K562 (cell line): ENCODE data around the gene ANO3. TPM values are rescaled to one million over a fixed set of nuclear protein-coding genes. Genes with fewer than 3 reads are reported as not detected.

Experiments used
- ATAC-seq: fragments of 200-7000 bp; cut with Tn5 transposase; 3 replicates; pipeline ENCODE4 v1.9.1; 2020; ENCODE audit warnings: moderate library complexity
- BruUV-seq: library from RNA; stranded (reverse); fragments of 400-500 nt; replicated peaks from 2 replicates; lab custom pipeline; 2021; lab: Mats Ljungman, UMichigan
- CTCF ChIA-PET: fragments of 300-600 bp; formaldehyde crosslinking; extraction: SDS; loops from one replicate; lab custom pipeline; 2021; ENCODE audit warnings: low intra/inter-chr PET ratio; lab: Yijun Ruan, JAX
- POLR2A ChIA-PET: fragments of 300-600, 350-650 bp; sonication (Branson Sonifier 250); formaldehyde crosslinking; extraction: SDS; loops from one replicate; lab custom pipeline; 2021; ENCODE audit warnings: antibody characterized with exemption, inconsistent platforms; lab: Yijun Ruan, JAX
- DNase-seq, 4 experiments: peaks; one replicate each; pipeline versions ENCODE4 v3.0.0 to v3.0.0-alpha.2; 2011 to 2018; ENCODE audit warnings: low spot score in 3 of 4, mixed read lengths in 3 of 4; ENCODE audit errors: extremely low read depth in 1 of 4
- FAIRE-seq: peaks from 2 replicates; lab custom pipeline; 2011; peaks lifted over from hg19 to GRCh38; lab: Jason Lieb, UNC
- H2AFZ ChIP-seq: 2 replicates; pipeline ENCODE4 v1.6.0; 2011; ENCODE audit warnings: low read depth, low read length, control low read depth, inconsistent platforms
- H3K27ac ChIP-seq: fragments of 200-600 bp; 3 replicates; pipeline ENCODE4 v1.8.0; 2011; ENCODE audit warnings: low read depth, mild to moderate bottlenecking, control low read depth, inconsistent platforms, low read length, moderate library complexity, mixed read lengths; ENCODE audit errors: extremely low read depth
- H3K27me3 ChIP-seq, 2 experiments: fragments of 300-600 bp in 1 of 2; 2 replicates in 1 of 2; 3 replicates in 1 of 2; pipeline versions ENCODE4 v1.6.0 to v1.8.0; 2011; ENCODE audit warnings: inconsistent platforms in 2 of 2, low read length in 2 of 2, mild to moderate bottlenecking in 1 of 2, mixed read lengths in 1 of 2, moderate library complexity in 1 of 2; ENCODE audit not compliant: control insufficient read depth in 2 of 2, insufficient read depth in 2 of 2
- H3K36me3 ChIP-seq: fragments of 300-600 bp; 3 replicates; pipeline ENCODE4 v1.8.0; 2011; ENCODE audit warnings: mild to moderate bottlenecking, low read length, inconsistent platforms; ENCODE audit not compliant: control insufficient read depth, insufficient read depth
- H3K4me1 ChIP-seq, 2 experiments: fragments of 200-600 bp in 1 of 2; replicated peaks in 1 of 2; 2 replicates in 1 of 2; 3 replicates in 1 of 2; pipeline versions ENCODE4 v1.5.1 to v1.8.0; 2011; ENCODE audit warnings: inconsistent platforms in 2 of 2, low read length in 2 of 2, mild to moderate bottlenecking in 1 of 2, mixed read lengths in 1 of 2, moderate library complexity in 1 of 2; ENCODE audit not compliant: control insufficient read depth in 2 of 2, insufficient read depth in 2 of 2
- H3K4me2 ChIP-seq: 2 replicates; pipeline ENCODE4 v1.6.1; 2011; ENCODE audit warnings: low read length, control low read depth, inconsistent platforms, mixed read lengths; ENCODE audit not compliant: insufficient read depth
- H3K4me3 ChIP-seq: fragments of 200-600 bp; sonication (generic), shearing (Covaris generic); 2 replicates; pipeline ENCODE4 v1.5.1; 2016; ENCODE audit warnings: control low read depth, inconsistent platforms
- H3K79me2 ChIP-seq: fragments of 200-600 bp; 3 replicates; pipeline ENCODE4 v1.8.0; 2011; ENCODE audit warnings: low read length, inconsistent platforms; ENCODE audit not compliant: control insufficient read depth, insufficient read depth
- H3K9ac ChIP-seq, 2 experiments: 2 replicates each; pipeline versions ENCODE4 v1.6.0 to v1.6.1; 2011; ENCODE audit warnings: low read depth in 2 of 2, low read length in 2 of 2, control low read depth in 1 of 2, inconsistent platforms in 1 of 2, mild to moderate bottlenecking in 1 of 2, mixed read lengths in 1 of 2; ENCODE audit not compliant: insufficient read depth in 1 of 2
- H3K9me1 ChIP-seq: one replicate; pipeline ENCODE4 v1.6.0; 2011; ENCODE audit warnings: inconsistent platforms, mild to moderate bottlenecking, low read length, moderate library complexity; ENCODE audit not compliant: control insufficient read depth, insufficient read depth
- H3K9me3 ChIP-seq: replicated peaks from 2 replicates; pipeline ENCODE4 v1.5.1; 2011; ENCODE audit warnings: low read depth, low read length, inconsistent platforms; ENCODE audit not compliant: control insufficient read depth, insufficient read depth
- H4K20me1 ChIP-seq: replicated peaks from 2 replicates; pipeline ENCODE4 v1.6.1; 2011; ENCODE audit warnings: low read length, inconsistent platforms, mixed read lengths; ENCODE audit not compliant: control insufficient read depth, insufficient read depth
- ARNT ChIP-seq, 2 experiments: fragments of 450-650 bp; IDR thresholded peaks; 2 replicates each; pipeline ENCODE4 v1.6.1; 2016; ENCODE audit warnings: mild to moderate bottlenecking in 1 of 2
- BACH1 ChIP-seq: fragments of 200-800 bp; sonication (Bioruptor generic); IDR thresholded peaks from 2 replicates; pipeline ENCODE4 v1.6.1; 2016; ENCODE audit warnings: missing genetic modification characterization, missing compliant biosample characterization
- CTCF ChIP-seq, 3 experiments: IDR thresholded peaks in 2 of 3; conservative IDR thresholded peaks in 1 of 3; 2 replicates each; pipeline ENCODE4 v1.5.1; 2011 to 2012; ENCODE audit warnings: low read length in 3 of 3, mild to moderate bottlenecking in 3 of 3, control low read depth in 2 of 3, improper control_type of control experiment in 1 of 3, inconsistent platforms in 1 of 3, low read depth in 1 of 3, mixed read lengths in 1 of 3, moderate library complexity in 1 of 3; ENCODE audit not compliant: insufficient read depth in 2 of 3
- CUX1 ChIP-seq: fragments of 200-800 bp; sonication (Bioruptor generic); IDR thresholded peaks from 2 replicates; pipeline ENCODE4 v1.6.1; 2016; ENCODE audit warnings: missing genetic modification characterization, missing compliant biosample characterization
- CXXC5 ChIP-seq: fragments of 250-450 bp; sonication (Bioruptor Pico); IDR thresholded peaks from 2 replicates; pipeline ENCODE4 v1.8.0; 2022; ENCODE audit warnings: inconsistent platforms, mild to moderate bottlenecking, moderate library complexity
- ETV6 ChIP-seq, 3 experiments: fragments of 150-350 bp in 1 of 3; sonication (generic) in 1 of 3; formaldehyde crosslinking in 1 of 3; IDR thresholded peaks; 2 replicates each; pipeline versions ENCODE4 v1.6.1 to v1.8.0; 2014 to 2022; ENCODE audit warnings: borderline replicate concordance in 2 of 3, low read depth in 2 of 3, antibody characterized with exemption in 1 of 3, low read length in 1 of 3, mild to moderate bottlenecking in 1 of 3, missing genetic modification reagents in 1 of 3
- GTF2F1 ChIP-seq: IDR thresholded peaks from 2 replicates; pipeline ENCODE4 v1.6.1; 2011; ENCODE audit warnings: low read depth, low read length, improper control_type of control experiment
- IRF2 ChIP-seq: sonication (generic); formaldehyde crosslinking; IDR thresholded peaks from 2 replicates; pipeline ENCODE4 v1.8.1; 2022; ENCODE audit warnings: mild to moderate bottlenecking, missing genetic modification reagents
- MEF2A ChIP-seq: IDR thresholded peaks from 2 replicates; pipeline ENCODE4 v1.6.1; 2011; ENCODE audit warnings: low read depth, mild to moderate bottlenecking, low read length, moderate library complexity; ENCODE audit not compliant: control insufficient read depth
- SIN3A ChIP-seq, 2 experiments: fragments of 150-350 bp in 1 of 2; IDR thresholded peaks; 2 replicates each; pipeline ENCODE4 v1.6.1; 2011 to 2016; ENCODE audit warnings: borderline replicate concordance in 2 of 2, low read depth in 2 of 2, low read length in 2 of 2, mild to moderate bottlenecking in 2 of 2, moderate library complexity in 2 of 2; ENCODE audit not compliant: control insufficient read depth in 1 of 2
- ZNF140 ChIP-seq: fragments of 250-450 bp; sonication (Bioruptor Pico); IDR thresholded peaks from 2 replicates; pipeline ENCODE4 v1.8.0; 2021; ENCODE audit warnings: moderate library complexity, mild to moderate bottlenecking, inconsistent platforms
- ZNF766 ChIP-seq: fragments of 200-800 bp; sonication (Bioruptor generic); conservative IDR thresholded peaks from 2 replicates; pipeline ENCODE4 v1.6.1; 2016; ENCODE audit warnings: missing genetic modification characterization, missing compliant biosample characterization
- whole genome bisulfite sequencing: fragments of 100-300 bp; shearing (Covaris generic); methylation state at CpG from one replicate; pipeline ENCODE4 v1.1.6; 2016; ENCODE audit warnings: low coverage, mixed read lengths; ENCODE audit not compliant: insufficient coverage; ENCODE audit errors: missing lambda C conversion rate; 5-methylcytosine and 5-hydroxymethylcytosine counted together
- in situ Hi-C: fragments of 300-500 bp; cut with MboI; formaldehyde crosslinking; loops from 4 replicates; pipeline ENCODE4 v1.15.0; 2018; ENCODE audit warnings: inconsistent platforms, mixed read lengths
- intact Hi-C: fragments of 100-400 bp; cut with micrococcal nuclease; formaldehyde crosslinking; loops from 2 replicates; pipeline ENCODE4 v1.14.2; 2022
- polyA plus RNA-seq, 8 experiments: library from polyadenylated mRNA; depleted of rRNA in 4 of 8; stranded (reverse) in 5 of 8; unstranded in 3 of 8; fragments of >200 nt; fragmentation: Nextera tagmentation in 2 of 8; fragmentation: Illumina TruSeq in 1 of 8; extraction: Ambion mirVana in 2 of 8; extraction: Trizol in 1 of 8; gene quantifications; 2 replicates each; pipeline versions ENCODE4 v1.2.1 to v1.2.3, GENCODE V29; 2011 to 2014; ENCODE audit warnings: inconsistent platforms in 1 of 8, missing spikeins in 1 of 8
- total RNA-seq, 7 experiments: library from RNA; depleted of rRNA in 6 of 7; stranded (reverse); fragments of >200 nt in 6 of 7; fragmentation: Illumina TruSeq in 2 of 7; extraction: Trizol in 2 of 7; gene quantifications; 2 replicates each; pipeline versions ENCODE4 v1.2.1 to v1.2.3, GENCODE V29; 2011 to 2021; ENCODE audit warnings: low replicate concordance in 1 of 7

Gene ANO3
- total and polyA plus RNA-seq, 9 of the 15 experiments (the other 6 are each of a cell fraction or from before 2014, with no cell fraction given): 0.01 to 0.13 (median 0.04) TPM; not detected in 1

- no peaks in the 10 kb centered on the region for H3K4me1 ChIP-seq
- no peaks in the 10 kb centered on the region for H3K36me3 ChIP-seq
- H3K27me3 ChIP-seq: no peaks in the 10 kb centered on the region
- ATAC-seq (no peak), DNase-seq (no peak), FAIRE-seq (no peak)
- no peak overlapping the region for H3K9ac ChIP-seq
- H2AFZ ChIP-seq: no peak overlapping the region
- H3K79me2 ChIP-seq: no peaks in the 10 kb centered on the region
- H4K20me1 ChIP-seq: no peaks in the 10 kb centered on the region
- H3K27ac ChIP-seq: no peak overlapping the region
- no peak overlapping the region for H3K4me2 ChIP-seq
- in situ Hi-C loops: no loop called here
- 0% methylated on average over 1 of the region's 1 CpG for WGBS
- H3K4me3 ChIP-seq: no peak overlapping the region
- H3K9me1 ChIP-seq: no peaks in the 10 kb centered on the region
- BruUV-seq: no TSS peak
- POLR2A ChIA-PET: no interaction called here
- no peaks in the 10 kb centered on the region; the same call in 1 of the 2 replicates for H3K9me3 ChIP-seq
- CTCF ChIA-PET: no interaction called here
- intact Hi-C loops: no loop called here
- TF ChIP-seq IRF2 (CRISPR knock-in tag) (no peak), BACH1 (tag) (no peak), ZNF766 (CRISPR knock-in tag) (no peak), CUX1 (no peak), GTF2F1 (no peak), ARNT (IDR thresholded peaks at IDR 0.05) (no peak), CXXC5 (CRISPR knock-in tag) (no peak), MEF2A (no peak), ZNF140 (CRISPR knock-in tag) (no peak), ETV6 (IDR thresholded peaks at IDR 0.05; ENCODE audit: borderline replicate concordance in 1 of 2, low read depth in 2 of 2, low read length in 1 of 2) (no peak), ETV6 (CRISPR knock-in tag; IDR thresholded peaks at IDR 0.05; ENCODE audit: borderline replicate concordance) (no peak), SIN3A (IDR thresholded peaks at IDR 0.05; ENCODE audit: borderline replicate concordance in 2 of 2, control insufficient read depth in 1 of 2, low read depth in 2 of 2, low read length in 2 of 2) (no peak), CTCF (IDR thresholded peaks at IDR 0.05 in 2 of 3, conservative IDR thresholded peaks at IDR 0.05 in 1 of 3; ENCODE audit: insufficient read depth in 2 of 3, low read depth in 1 of 3, low read length in 3 of 3) (no peak)
Observed at GRCh38 chr11:26704249-26704648, 372.3 kb downstream of the ANO3 start.
